GM12864 (cell line): ENCODE data around the gene OR3A1.
"Not testable (repeated sequence)": the region's sequence is repeated elsewhere in the genome, so short reads cannot be mapped to it uniquely, and the experiment has no call there.

ENCODE experiments used
- DNase-seq: peaks from one replicate; pipeline ENCODE4 v3.0.0-alpha.2; 2011; ENCODE audit warnings: low read depth
- H3K4me3 ChIP-seq: 2 replicates; pipeline ENCODE4 v1.5.1; 2011; ENCODE audit warnings: mild to moderate bottlenecking, low read depth, low read length, control low read depth
- TF ChIP-seq, protein P1 (sequence below): IDR thresholded peaks from 2 replicates; pipeline ENCODE4 v1.5.1; 2011; ENCODE audit warnings: low read depth, mild to moderate bottlenecking, moderate library complexity, low read length, control low read depth, inconsistent platforms; ENCODE audit errors: missing control alignments

OR3A1 gene

GRCh38 chr17:3298260-3298659 is at the start of gene OR3A1:
OR3A1 (minus strand) TSS chr17:3298360; CDS start chr17:3292582, 5,778 bp downstream.
- TF ChIP-seq, protein P1, sequence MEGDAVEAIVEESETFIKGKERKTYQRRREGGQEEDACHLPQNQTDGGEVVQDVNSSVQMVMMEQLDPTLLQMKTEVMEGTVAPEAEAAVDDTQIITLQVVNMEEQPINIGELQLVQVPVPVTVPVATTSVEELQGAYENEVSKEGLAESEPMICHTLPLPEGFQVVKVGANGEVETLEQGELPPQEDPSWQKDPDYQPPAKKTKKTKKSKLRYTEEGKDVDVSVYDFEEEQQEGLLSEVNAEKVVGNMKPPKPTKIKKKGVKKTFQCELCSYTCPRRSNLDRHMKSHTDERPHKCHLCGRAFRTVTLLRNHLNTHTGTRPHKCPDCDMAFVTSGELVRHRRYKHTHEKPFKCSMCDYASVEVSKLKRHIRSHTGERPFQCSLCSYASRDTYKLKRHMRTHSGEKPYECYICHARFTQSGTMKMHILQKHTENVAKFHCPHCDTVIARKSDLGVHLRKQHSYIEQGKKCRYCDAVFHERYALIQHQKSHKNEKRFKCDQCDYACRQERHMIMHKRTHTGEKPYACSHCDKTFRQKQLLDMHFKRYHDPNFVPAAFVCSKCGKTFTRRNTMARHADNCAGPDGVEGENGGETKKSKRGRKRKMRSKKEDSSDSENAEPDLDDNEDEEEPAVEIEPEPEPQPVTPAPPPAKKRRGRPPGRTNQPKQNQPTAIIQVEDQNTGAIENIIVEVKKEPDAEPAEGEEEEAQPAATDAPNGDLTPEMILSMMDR = no peak
- DNase-seq = no peak
- no peak within 1 kb of the TSS for H3K4me3 ChIP-seq

DNA sequence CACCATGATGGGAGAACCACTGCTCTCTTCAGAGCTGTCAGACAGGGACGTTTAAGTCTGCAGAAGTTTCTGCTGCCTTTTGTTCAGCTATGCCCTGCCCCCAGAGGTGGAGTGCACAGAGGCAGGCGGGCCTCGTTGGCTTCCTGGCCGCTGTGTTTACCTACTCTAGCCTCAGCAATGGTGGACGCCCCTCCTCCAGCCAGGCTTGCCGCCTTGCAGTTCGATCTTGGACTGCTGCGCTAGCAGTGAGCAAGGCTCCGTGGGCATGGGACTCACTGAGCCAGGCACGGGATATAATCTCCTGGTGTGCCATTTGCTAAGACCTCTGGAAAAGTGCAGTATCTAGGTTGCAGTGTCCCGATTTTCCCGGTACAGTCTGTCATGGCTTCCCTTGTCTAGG is 44.6 kb upstream of the OR3A1 start:
- not testable (repeated sequence) for DNase-seq, H3K4me3 ChIP-seq

GRCh38 chr17:3335876-3336275 is 37.7 kb upstream of the OR3A1 start:
- TF ChIP-seq, protein P1 = no peak
- DNase-seq = no peak
- no peak overlapping the region for H3K4me3 ChIP-seq

DNA sequence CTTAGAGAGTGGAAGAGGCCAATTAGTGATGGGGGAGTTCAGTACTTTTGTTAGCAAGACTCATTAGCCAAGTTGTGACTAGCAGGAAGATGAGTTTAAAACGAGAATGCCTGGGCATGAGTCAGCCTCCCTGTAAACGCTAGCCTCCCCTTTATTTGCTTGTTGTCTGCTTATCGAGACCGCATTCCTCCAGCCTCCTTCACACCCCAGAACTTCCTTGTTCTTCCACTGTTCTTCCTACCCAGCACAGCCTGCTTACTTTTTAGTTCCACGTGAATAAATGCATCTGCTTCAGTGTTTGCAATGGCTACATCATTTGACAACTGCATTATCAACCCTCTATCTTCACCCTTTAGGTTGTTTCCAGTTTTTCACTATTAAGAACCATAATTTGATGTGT is 20.2 kb upstream of the OR3A1 start:
- no peak overlapping the region for H3K4me3 ChIP-seq
- TF ChIP-seq, protein P1 = no peak
- no peak for DNase-seq

- TF ChIP-seq, protein P1 = no peak
- DNase-seq = no peak
- no peak overlapping the region for H3K4me3 ChIP-seq
Measured at GRCh38 chr17:3316836-3317235, 18.7 kb upstream of the OR3A1 start.

GRCh38 chr17:3308603-3309002 is 10.4 kb upstream of the OR3A1 start:
- DNase-seq = no peak
- TF ChIP-seq, protein P1 = no peak
- no peak overlapping the region for H3K4me3 ChIP-seq

GRCh38 chr17:3295632-3296031 is 2.5 kb downstream of the OR3A1 start:
- TF ChIP-seq, protein P1 = no peak
- DNase-seq = no peak
- no peak overlapping the region for H3K4me3 ChIP-seq

GRCh38 chr17:3293548-3293947 is 4.6 kb downstream of the OR3A1 start:
- not testable (repeated sequence) for DNase-seq

More at GRCh38 chr17:3293548-3293947, 4.6 kb downstream of the OR3A1 start:
- not testable (repeated sequence) for H3K4me3 ChIP-seq
